A549 (cell line): ENCODE measurements around the gene LRRC37A2.
"Not testable (repeated sequence)": the region's sequence is repeated elsewhere in the genome, so short reads cannot be mapped to it uniquely, and the experiment has no call there.

Experiments used
- CTCF ChIP-seq: fragments of >200 bp; sonication (Bioruptor Twin); formaldehyde crosslinking; IDR thresholded peaks from 3 replicates; pipeline ENCODE4 v1.5.1; 2016
- HDAC2 ChIP-seq: fragments of 200-600 bp; sonication (generic); IDR thresholded peaks from 2 replicates; pipeline ENCODE4 v1.6.1; 2016
- POLR2A ChIP-seq: IDR thresholded peaks from 2 replicates; pipeline ENCODE4 v1.6.1; 2012; ENCODE audit warnings: mild to moderate bottlenecking, low read length
- ZFP36 ChIP-seq: fragments of 450-650 bp; IDR thresholded peaks from 2 replicates; pipeline ENCODE4 v1.6.1; 2014; ENCODE audit warnings: borderline replicate concordance; ENCODE audit not compliant: partially characterized antibody

DNA sequence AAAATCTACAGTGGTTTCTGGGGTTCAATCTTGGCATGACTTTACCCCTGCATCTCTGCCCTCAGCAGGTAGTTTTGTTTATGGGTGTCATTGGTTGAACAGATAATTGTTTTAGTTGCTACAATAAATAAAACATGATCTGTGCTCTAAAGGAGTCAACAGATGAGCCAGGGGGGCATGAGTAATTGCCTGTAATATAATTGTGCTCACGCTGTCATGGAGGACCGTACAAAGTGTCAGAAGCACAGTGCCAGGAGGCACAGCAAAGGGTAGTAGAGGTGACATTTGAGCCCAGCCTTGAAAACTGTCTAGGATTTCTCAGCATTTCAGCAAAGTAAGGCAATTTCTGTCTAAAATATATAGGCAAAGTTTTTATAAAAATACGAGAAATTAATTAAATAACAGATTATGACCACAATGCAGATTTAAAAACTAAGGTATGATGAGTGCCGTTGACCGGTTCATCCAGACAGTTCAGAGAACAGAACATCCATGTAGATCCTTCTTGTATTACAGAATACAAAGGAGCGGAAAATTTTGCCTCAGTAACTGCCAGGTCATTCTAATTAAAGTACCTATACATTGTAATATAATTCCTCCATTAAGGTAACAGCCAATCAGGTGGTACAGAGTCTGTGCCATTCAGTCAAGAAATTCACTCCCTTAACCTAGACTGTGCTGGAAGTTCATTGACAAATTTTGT lies 12.7 kb upstream of the LRRC37A2 start:
- not testable (repeated sequence) for TF ChIP-seq CTCF, POLR2A, ZFP36, HDAC2
